ENCODE measurements around the gene TSPAN1.

TSPAN1 gene

GRCh38 chr1:46218443-46218842 lies 43.6 kb downstream of the TSPAN1 start:
- H3K4me3 ChIP-seq (ENCODE audit: insufficient read depth in 1 of 2, low read depth in 1 of 2, low read length in 2 of 2), result no peak overlapping the region
- H3K4me2 ChIP-seq (ENCODE audit: low read length, poor library complexity, severe bottlenecking), result no peak overlapping the region
- H2BK120ac ChIP-seq (ENCODE audit: low read depth, low read length), result no peak overlapping the region
- H2AK5ac ChIP-seq (ENCODE audit: low read length, severe bottlenecking), result no peak overlapping the region
- no peak overlapping the region for H3K4ac ChIP-seq (ENCODE audit: low read depth in 1 of 2, low read length in 2 of 2)
- no peaks in the 10 kb centered on the region for H3K27me3 ChIP-seq (ENCODE audit: control insufficient read depth in 1 of 2, insufficient read depth in 1 of 2, low read length in 2 of 2)
- H3K9me3 ChIP-seq (ENCODE audit: control insufficient read depth, low read length), result no peaks in the 10 kb centered on the region
- H3K4me1 ChIP-seq (ENCODE audit: control insufficient read depth, insufficient read depth, low read depth, low read length), result peaks cover 8% of the 10 kb centered on the region
- H3K18ac ChIP-seq (ENCODE audit: low read depth in 1 of 2, low read length in 2 of 2), result no peak overlapping the region
- 98% methylated on average over 7 of the region's 8 CpGs for WGBS
- no peak overlapping the region for H2BK12ac ChIP-seq (ENCODE audit: low read length in 2 of 2)
- no peak overlapping the region for H3K27ac ChIP-seq (ENCODE audit: low read length, poor library complexity, severe bottlenecking)
- H2BK5ac ChIP-seq (ENCODE audit: low read depth, low read length, poor library complexity, severe bottlenecking), result no peak overlapping the region
- peak overlapping the region; percentile 55 for H4K8ac ChIP-seq (ENCODE audit: low read length)
- DNase-seq, result no peak
- H3K23ac ChIP-seq (ENCODE audit: low read length in 2 of 2), result no peak overlapping the region
- H3K36me3 ChIP-seq (ENCODE audit: control insufficient read depth in 1 of 2, insufficient read depth in 2 of 2, low read depth in 1 of 2, low read length in 2 of 2), result peaks cover 4 to 6% of the 10 kb centered on the region in 2 experiments
- no peak overlapping the region for H2BK15ac ChIP-seq (ENCODE audit: low read depth, poor library complexity, severe bottlenecking)
- no peak overlapping the region for H3K14ac ChIP-seq (ENCODE audit: low read length in 2 of 2)
- no peaks in the 10 kb centered on the region for H3K79me1 ChIP-seq (replicated peaks; ENCODE audit: low read length, poor library complexity, severe bottlenecking)
- H3K9ac ChIP-seq (ENCODE audit: low read length), result no peak overlapping the region
- no peak overlapping the region for H2AFZ ChIP-seq (ENCODE audit: low read depth, low read length)
- no peak overlapping the region for H4K91ac ChIP-seq (ENCODE audit: low read length)

DNA sequence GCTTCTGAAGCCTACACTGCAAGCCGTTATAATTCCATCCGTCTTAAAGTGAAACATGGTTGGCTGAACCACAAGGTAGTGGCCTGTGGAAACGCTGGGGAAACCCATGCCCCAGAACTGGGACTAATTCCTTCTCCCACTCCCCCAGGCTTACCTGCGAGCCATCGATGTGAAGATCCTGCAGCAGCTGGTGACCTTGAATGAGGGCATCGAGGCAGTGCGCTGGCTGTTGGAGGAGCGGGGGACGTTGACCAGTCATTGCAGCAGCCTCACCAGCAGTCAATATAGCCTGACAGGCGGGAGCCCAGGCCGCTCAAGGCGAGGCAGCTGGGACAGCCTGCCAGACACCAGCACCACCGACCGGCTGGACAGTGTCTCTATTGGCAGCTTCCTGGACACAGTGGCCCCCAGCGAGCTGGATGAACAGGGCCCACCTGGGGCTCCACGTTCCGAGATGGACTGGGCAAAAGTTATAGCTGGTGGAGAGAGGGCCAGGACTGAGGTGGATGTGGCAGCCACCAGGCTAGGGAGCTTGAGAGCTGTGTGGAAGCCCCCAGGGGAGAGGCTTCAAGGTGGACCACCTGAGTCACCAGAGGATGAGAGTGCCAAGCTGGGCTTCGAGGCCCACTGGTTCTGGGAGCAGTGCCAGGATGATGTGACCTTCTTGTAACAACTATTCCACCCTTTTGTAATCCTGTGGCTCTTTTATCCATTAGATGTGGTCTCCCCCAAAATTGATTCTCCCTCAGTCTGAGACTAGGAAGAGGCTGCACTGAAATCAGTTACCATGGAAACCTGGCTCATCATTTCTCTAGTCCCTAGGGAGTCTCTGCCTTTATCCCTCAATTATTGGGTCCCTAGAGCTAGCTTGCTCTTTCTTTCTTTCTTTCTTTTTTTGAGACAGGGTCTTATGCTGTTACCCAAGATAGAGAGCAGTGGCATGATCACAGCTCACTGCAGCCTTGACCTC lies 44.9 kb downstream of the TSPAN1 start:
- Histone ChIP-seq H3K23ac (ENCODE audit: low read length in 2 of 2) (no peak overlapping the region), H3K36me3 (ENCODE audit: control insufficient read depth in 1 of 2, insufficient read depth in 2 of 2, low read depth in 1 of 2, low read length in 2 of 2) (peaks cover 4 to 6% of the 10 kb centered on the region in 2 experiments), H3K9ac (ENCODE audit: low read length) (no peak overlapping the region), H2BK5ac (ENCODE audit: low read depth, low read length, poor library complexity, severe bottlenecking) (no peak overlapping the region), H4K91ac (ENCODE audit: low read length) (peak overlapping the region; percentile 3), H3K4ac (ENCODE audit: low read depth in 1 of 2, low read length in 2 of 2) (no peak overlapping the region), H2AK5ac (ENCODE audit: low read length, severe bottlenecking) (no peak overlapping the region), H3K27me3 (ENCODE audit: control insufficient read depth in 1 of 2, insufficient read depth in 1 of 2, low read length in 2 of 2) (no peaks in the 10 kb centered on the region), H2AFZ (ENCODE audit: low read depth, low read length) (no peak overlapping the region), H3K4me1 (ENCODE audit: control insufficient read depth, insufficient read depth, low read depth, low read length) (peaks cover 9% of the 10 kb centered on the region), H2BK120ac (ENCODE audit: low read depth, low read length) (no peak overlapping the region), H3K4me3 (ENCODE audit: insufficient read depth in 1 of 2, low read depth in 1 of 2, low read length in 2 of 2) (no peak overlapping the region), H3K27ac (ENCODE audit: low read length, poor library complexity, severe bottlenecking) (no peak overlapping the region), H2BK15ac (ENCODE audit: low read depth, poor library complexity, severe bottlenecking) (no peak overlapping the region), H3K9me3 (ENCODE audit: control insufficient read depth, low read length) (no peaks in the 10 kb centered on the region), H3K4me2 (ENCODE audit: low read length, poor library complexity, severe bottlenecking) (no peak overlapping the region), H2BK12ac (ENCODE audit: low read length in 2 of 2) (no peak overlapping the region), H4K8ac (ENCODE audit: low read length) (no peak overlapping the region), H3K18ac (ENCODE audit: low read depth in 1 of 2, low read length in 2 of 2) (no peak overlapping the region), H3K79me1 (replicated peaks; ENCODE audit: low read length, poor library complexity, severe bottlenecking) (no peaks in the 10 kb centered on the region), H3K14ac (ENCODE audit: low read length in 2 of 2) (peak overlapping the region in 1 of 2 experiments; percentile 36)
- 95% methylated on average over 18 of the region's 18 CpGs for WGBS
- DNase-seq, result no peak

DNA sequence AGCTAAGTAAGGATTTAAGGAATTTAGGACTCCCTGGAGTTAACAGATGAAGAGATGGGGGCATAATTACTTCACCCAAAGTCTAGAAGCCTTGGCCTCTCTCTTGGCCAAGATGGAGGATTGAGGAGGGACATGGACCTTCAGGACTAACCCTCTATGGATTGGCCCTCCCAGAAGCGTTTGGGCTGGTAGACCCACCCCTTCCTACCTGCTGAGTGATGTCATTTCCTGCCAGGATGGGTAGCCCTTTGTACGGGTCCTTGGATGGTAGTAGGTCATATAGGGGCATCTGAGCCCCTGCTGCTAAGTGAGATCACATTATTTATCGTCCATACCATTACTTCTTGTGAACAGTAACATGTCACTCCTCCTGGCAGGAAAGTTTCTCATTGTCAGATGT lies 45.9 kb downstream of the TSPAN1 start:
- no peak overlapping the region for H3K23ac ChIP-seq (ENCODE audit: low read length in 2 of 2)
- peaks cover 4 to 6% of the 10 kb centered on the region in 2 experiments for H3K36me3 ChIP-seq (ENCODE audit: control insufficient read depth in 1 of 2, insufficient read depth in 2 of 2, low read depth in 1 of 2, low read length in 2 of 2)
- no peaks in the 10 kb centered on the region for H3K79me1 ChIP-seq (replicated peaks; ENCODE audit: low read length, poor library complexity, severe bottlenecking)
- H3K18ac ChIP-seq (ENCODE audit: low read depth in 1 of 2, low read length in 2 of 2), result no peak overlapping the region
- no peaks in the 10 kb centered on the region for H3K27me3 ChIP-seq (ENCODE audit: control insufficient read depth in 1 of 2, insufficient read depth in 1 of 2, low read length in 2 of 2)
- H2BK5ac ChIP-seq (ENCODE audit: low read depth, low read length, poor library complexity, severe bottlenecking), result no peak overlapping the region
- no peak overlapping the region for H4K91ac ChIP-seq (ENCODE audit: low read length)
- WGBS, result 100% methylated on average over 1 of the region's 3 CpGs
- H3K4ac ChIP-seq (ENCODE audit: low read depth in 1 of 2, low read length in 2 of 2), result no peak overlapping the region
- H3K4me2 ChIP-seq (ENCODE audit: low read length, poor library complexity, severe bottlenecking), result no peak overlapping the region
- peaks cover 9% of the 10 kb centered on the region for H3K4me1 ChIP-seq (ENCODE audit: control insufficient read depth, insufficient read depth, low read depth, low read length)
- no peak overlapping the region for H3K27ac ChIP-seq (ENCODE audit: low read length, poor library complexity, severe bottlenecking)
- no peak overlapping the region for H2BK12ac ChIP-seq (ENCODE audit: low read length in 2 of 2)
- H2BK120ac ChIP-seq (ENCODE audit: low read depth, low read length), result no peak overlapping the region
- no peak overlapping the region for H3K14ac ChIP-seq (ENCODE audit: low read length in 2 of 2)
- no peaks in the 10 kb centered on the region for H3K9me3 ChIP-seq (ENCODE audit: control insufficient read depth, low read length)
- H2BK15ac ChIP-seq (ENCODE audit: low read depth, poor library complexity, severe bottlenecking), result no peak overlapping the region
- H3K4me3 ChIP-seq (ENCODE audit: insufficient read depth in 1 of 2, low read depth in 1 of 2, low read length in 2 of 2), result no peak overlapping the region
- no peak overlapping the region for H2AK5ac ChIP-seq (ENCODE audit: low read length, severe bottlenecking)
- no peak for DNase-seq
- no peak overlapping the region for H4K8ac ChIP-seq (ENCODE audit: low read length)
- no peak overlapping the region for H2AFZ ChIP-seq (ENCODE audit: low read depth, low read length)
- no peak overlapping the region for H3K9ac ChIP-seq (ENCODE audit: low read length)

- Histone ChIP-seq H3K4me3 (ENCODE audit: insufficient read depth in 1 of 2, low read depth in 1 of 2, low read length in 2 of 2) (no peak overlapping the region), H2AK5ac (ENCODE audit: low read length, severe bottlenecking) (no peak overlapping the region), H2BK5ac (ENCODE audit: low read depth, low read length, poor library complexity, severe bottlenecking) (no peak overlapping the region), H2AFZ (ENCODE audit: low read depth, low read length) (no peak overlapping the region), H3K36me3 (ENCODE audit: control insufficient read depth in 1 of 2, insufficient read depth in 2 of 2, low read depth in 1 of 2, low read length in 2 of 2) (peaks cover 4 to 6% of the 10 kb centered on the region in 2 experiments), H3K14ac (ENCODE audit: low read length in 2 of 2) (no peak overlapping the region), H3K18ac (ENCODE audit: low read depth in 1 of 2, low read length in 2 of 2) (no peak overlapping the region), H3K79me1 (replicated peaks; ENCODE audit: low read length, poor library complexity, severe bottlenecking) (no peaks in the 10 kb centered on the region), H3K4me1 (ENCODE audit: control insufficient read depth, insufficient read depth, low read depth, low read length) (peaks cover 9% of the 10 kb centered on the region), H2BK12ac (ENCODE audit: low read length in 2 of 2) (no peak overlapping the region), H2BK120ac (ENCODE audit: low read depth, low read length) (no peak overlapping the region), H3K27ac (ENCODE audit: low read length, poor library complexity, severe bottlenecking) (no peak overlapping the region), H3K4ac (ENCODE audit: low read depth in 1 of 2, low read length in 2 of 2) (no peak overlapping the region), H3K9me3 (ENCODE audit: control insufficient read depth, low read length) (no peaks in the 10 kb centered on the region), H2BK15ac (ENCODE audit: low read depth, poor library complexity, severe bottlenecking) (no peak overlapping the region), H3K4me2 (ENCODE audit: low read length, poor library complexity, severe bottlenecking) (no peak overlapping the region), H4K8ac (ENCODE audit: low read length) (peak overlapping the region; percentile 59), H3K27me3 (ENCODE audit: control insufficient read depth in 1 of 2, insufficient read depth in 1 of 2, low read length in 2 of 2) (no peaks in the 10 kb centered on the region), H4K91ac (ENCODE audit: low read length) (no peak overlapping the region), H3K9ac (ENCODE audit: low read length) (no peak overlapping the region), H3K23ac (ENCODE audit: low read length in 2 of 2) (no peak overlapping the region)
- DNase-seq, result no peak
- 13% methylated on average over 4 of the region's 4 CpGs for WGBS
Measured at GRCh38 chr1:46221749-46222148, 46.9 kb downstream of the TSPAN1 start.

Data from mesenchymal stem cell (in vitro differentiated cells and primary cell).